HUES64 (cell line): ENCODE data around the gene TAS1R1.
A peak's percentile ranks its signal among the peaks of the same experiment; 100 is the strongest.
"Not testable (repeated sequence)": the region's sequence is repeated elsewhere in the genome, so short reads cannot be mapped to it uniquely, and the experiment has no call there.

Experiments used
- H3K27ac ChIP-seq: 2 replicates; pipeline ENCODE4 v1.7.0; 2013; ENCODE audit warnings: low read depth, low read length, inconsistent platforms
- H3K27me3 ChIP-seq: 2 replicates; pipeline ENCODE4 v1.6.1; 2013; ENCODE audit warnings: mild to moderate bottlenecking, low read length; ENCODE audit not compliant: insufficient read depth
- H3K36me3 ChIP-seq: 2 replicates; pipeline ENCODE4 v1.6.1; 2013; ENCODE audit warnings: mild to moderate bottlenecking, low read length; ENCODE audit not compliant: insufficient read depth
- H3K4me1 ChIP-seq: 2 replicates; pipeline ENCODE4 v1.6.1; 2013; ENCODE audit warnings: mild to moderate bottlenecking, low read length, moderate library complexity; ENCODE audit not compliant: insufficient read depth
- H3K4me3 ChIP-seq: 2 replicates; pipeline ENCODE4 v1.5.1; 2013; ENCODE audit warnings: mild to moderate bottlenecking, low read length, moderate library complexity
- H3K9ac ChIP-seq: 2 replicates; pipeline ENCODE4 v1.6.1; 2013; ENCODE audit warnings: mild to moderate bottlenecking, low read depth, low read length
- H3K9me3 ChIP-seq: 2 replicates; pipeline ENCODE4 v1.6.1; 2013; ENCODE audit warnings: low read depth, low read length; ENCODE audit not compliant: insufficient read depth
- WGBS: fragments of 150-250, 120-280 bp; methylation state at CpG from one replicate; pipeline ENCODE4 v1.1.7; 2013; ENCODE audit warnings: missing lambda C conversion rate; 5-methylcytosine and 5-hydroxymethylcytosine counted together

Gene TAS1R1

GRCh38 chr1:6594977-6595740, 40.1 kb downstream of the TAS1R1 start:
- H3K4me1 ChIP-seq: peaks cover 4% of the 10 kb centered on the region; the same call in 1 of the 2 replicates
- 95% methylated on average over 11 of the region's 11 CpGs for WGBS
- no peaks in the 10 kb centered on the region for H3K27me3 ChIP-seq
- peaks cover 90% of the 10 kb centered on the region for H3K36me3 ChIP-seq
- H3K4me3 ChIP-seq: no peak overlapping the region
- H3K27ac ChIP-seq: no peak overlapping the region
- H3K9ac ChIP-seq: no peak overlapping the region
- no peaks in the 10 kb centered on the region for H3K9me3 ChIP-seq

GRCh38 chr1:6596351-6596750, 41.2 kb downstream of the TAS1R1 start:
- H3K9me3 ChIP-seq: no peaks in the 10 kb centered on the region
- H3K4me3 ChIP-seq: no peak overlapping the region
- no peaks in the 10 kb centered on the region for H3K27me3 ChIP-seq
- 93% methylated on average over 7 of the region's 7 CpGs for WGBS
- no peak overlapping the region for H3K27ac ChIP-seq
- H3K4me1 ChIP-seq: peaks cover 11% of the 10 kb centered on the region; the same call in 1 of the 2 replicates
- peaks cover 78% of the 10 kb centered on the region for H3K36me3 ChIP-seq
- no peak overlapping the region for H3K9ac ChIP-seq

GRCh38 chr1:6596886-6597776, 42.0 kb downstream of the TAS1R1 start:
- H3K27ac ChIP-seq: no peak overlapping the region
- no peak overlapping the region for H3K9ac ChIP-seq
- H3K9me3 ChIP-seq: no peaks in the 10 kb centered on the region
- H3K4me3 ChIP-seq: no peak overlapping the region
- 90% methylated on average over 14 of the region's 15 CpGs for WGBS
- H3K27me3 ChIP-seq: no peaks in the 10 kb centered on the region
- H3K4me1 ChIP-seq: peaks cover 11% of the 10 kb centered on the region; the same call in 1 of the 2 replicates
- peaks cover 70% of the 10 kb centered on the region for H3K36me3 ChIP-seq

GRCh38 chr1:6597777-6598131, 42.6 kb downstream of the TAS1R1 start:
- H3K4me1 ChIP-seq: peaks cover 11% of the 10 kb centered on the region; the same call in 1 of the 2 replicates
- no peaks in the 10 kb centered on the region for H3K27me3 ChIP-seq
- WGBS: 93% methylated on average over 6 of the region's 6 CpGs
- no peak overlapping the region for H3K27ac ChIP-seq
- H3K9me3 ChIP-seq: no peaks in the 10 kb centered on the region
- H3K36me3 ChIP-seq: peaks cover 65% of the 10 kb centered on the region
- H3K4me3 ChIP-seq: no peak overlapping the region
- H3K9ac ChIP-seq: no peak overlapping the region

GRCh38 chr1:6599141-6599975, 44.3 kb downstream of the TAS1R1 start:
- WGBS: 94% methylated on average over 31 of the region's 31 CpGs
- Histone ChIP-seq H3K9ac (no peak overlapping the region), H3K27me3 (no peaks in the 10 kb centered on the region), H3K27ac (no peak overlapping the region), H3K36me3 (peaks cover 49% of the 10 kb centered on the region), H3K4me3 (0 out of 2 replicates have a peak overlapping the region, but pooled peaks have one; percentile 18), H3K4me1 (peaks cover 20% of the 10 kb centered on the region; the same call in 1 of the 2 replicates), H3K9me3 (no peaks in the 10 kb centered on the region)

- Histone ChIP-seq H3K9ac (0 out of 2 replicates have a peak overlapping the region, but pooled peaks have one; percentile 91), H3K4me3 (peak overlapping the region; percentile 97), H3K4me1 (peaks cover 22% of the 10 kb centered on the region; the same call in 1 of the 2 replicates), H3K36me3 (peaks cover 44% of the 10 kb centered on the region)
- H3K9me3 ChIP-seq, H3K27me3 ChIP-seq, H3K27ac ChIP-seq: not testable (repeated sequence)
- WGBS: 92% methylated on average over 7 of the region's 8 CpGs
These were observed 44.9 kb downstream of the TAS1R1 start for GRCh38 chr1:6599991-6600390.

- H3K27ac ChIP-seq: peak overlapping the region; percentile 2; the same call in 1 of the 2 replicates
- peak overlapping the region; percentile 97 for H3K4me3 ChIP-seq
- peak overlapping the region; percentile 91 for H3K9ac ChIP-seq
- 26% methylated on average over 10 of the region's 10 CpGs for WGBS
- H3K27me3 ChIP-seq: no peaks in the 10 kb centered on the region
- no peaks in the 10 kb centered on the region for H3K9me3 ChIP-seq
- peaks cover 39% of the 10 kb centered on the region for H3K36me3 ChIP-seq
- H3K4me1 ChIP-seq: peaks cover 22% of the 10 kb centered on the region; the same call in 1 of the 2 replicates
These were observed 45.4 kb downstream of the TAS1R1 start for GRCh38 chr1:6600410-6601048.

GRCh38 chr1:6601049-6601922, 46.2 kb downstream of the TAS1R1 start:
- no peaks in the 10 kb centered on the region for H3K27me3 ChIP-seq
- H3K4me1 ChIP-seq: peaks cover 22% of the 10 kb centered on the region; the same call in 1 of the 2 replicates
- peak overlapping the region; percentile 91 for H3K9ac ChIP-seq
- peak overlapping the region; percentile 32 for H3K27ac ChIP-seq
- H3K9me3 ChIP-seq: no peaks in the 10 kb centered on the region
- peak overlapping the region; percentile 97 for H3K4me3 ChIP-seq
- under 1% methylated on average over 40 of the region's 40 CpGs for WGBS
- peaks cover 32% of the 10 kb centered on the region for H3K36me3 ChIP-seq

GRCh38 chr1:6601923-6602668, 47.0 kb downstream of the TAS1R1 start:
- peaks cover 22% of the 10 kb centered on the region; the same call in 1 of the 2 replicates for H3K4me1 ChIP-seq
- H3K27ac ChIP-seq: peak overlapping the region; percentile 68
- H3K27me3 ChIP-seq: no peaks in the 10 kb centered on the region
- H3K36me3 ChIP-seq: peaks cover 24% of the 10 kb centered on the region
- WGBS: under 1% methylated on average over 103 of the region's 103 CpGs
- peak overlapping the region; percentile 97 for H3K4me3 ChIP-seq
- H3K9ac ChIP-seq: peak overlapping the region; percentile 91
- no peaks in the 10 kb centered on the region for H3K9me3 ChIP-seq
